Cardiac muscle cell (in vitro differentiated cells and primary cell): ENCODE measurements around the gene SYF2. TPM values are rescaled to one million over a fixed set of nuclear protein-coding genes. Genes with fewer than 3 reads are reported as not detected.

ENCODE experiments used
- DNase-seq, 2 donors: peaks; one replicate each; pipeline versions ENCODE4 v3.0.0 to v3.0.0-alpha.2; 2010 to 2017; ENCODE audit warnings: low read depth in 1 of 2, low spot score in 1 of 2
- H3K27ac ChIP-seq: fragments of 200-600 bp; sonication (generic); 2 replicates; pipeline ENCODE4 v1.5.1; 2016
- H3K27me3 ChIP-seq: fragments of 200-600 bp; sonication (generic); 2 replicates; pipeline ENCODE4 v1.6.0; 2016; ENCODE audit warnings: control low read depth
- H3K36me3 ChIP-seq: fragments of 200-600 bp; sonication (generic); 2 replicates; pipeline ENCODE4 v1.5.1; 2016; ENCODE audit warnings: control low read depth
- H3K4me1 ChIP-seq: fragments of 200-600 bp; sonication (generic); 2 replicates; pipeline ENCODE4 v1.8.1; 2017; ENCODE audit warnings: low read depth, mild to moderate bottlenecking, mixed run types
- H3K4me3 ChIP-seq: fragments of 200-600 bp; sonication (generic); 2 replicates; pipeline ENCODE4 v1.5.1; 2016; ENCODE audit warnings: mild to moderate bottlenecking
- H3K9me3 ChIP-seq: fragments of 200-600 bp; sonication (generic); 2 replicates; pipeline ENCODE4 v1.5.1; 2017; ENCODE audit warnings: low read depth, mild to moderate bottlenecking, control low read depth
- CTCF ChIP-seq: IDR thresholded peaks from 2 replicates; pipeline ENCODE4 v1.5.1; 2012; ENCODE audit warnings: low read depth, mild to moderate bottlenecking, low read length
- polyA plus RNA-seq: library from polyadenylated mRNA; unstranded; fragments of >200 nt; fragmentation: Nextera tagmentation; extraction: Ambion mirVana; gene quantifications from 2 replicates; pipeline ENCODE4 v1.2.1, GENCODE V29; 2016
- total RNA-seq: library from RNA; depleted of rRNA; stranded (reverse); fragments of >200 nt; gene quantifications from 2 replicates; pipeline ENCODE4 v1.2.3, GENCODE V29; 2016

SYF2 gene
- total and polyA plus RNA-seq, 2 experiments from 2014 or later: 44.6 to 50.0 TPM

GRCh38 chr1:25208092-25208491 lies 24.2 kb downstream of the SYF2 start:
- Histone ChIP-seq H3K36me3 (no peaks in the 10 kb centered on the region), H3K9me3 (no peaks in the 10 kb centered on the region), H3K27ac (no peak overlapping the region), H3K27me3 (no peaks in the 10 kb centered on the region), H3K4me3 (no peak overlapping the region), H3K4me1 (no peaks in the 10 kb centered on the region)
- no peak for DNase-seq
- TF ChIP-seq CTCF: no peak

- Histone ChIP-seq H3K36me3 (no peaks in the 10 kb centered on the region), H3K9me3 (no peaks in the 10 kb centered on the region), H3K4me3 (no peak overlapping the region), H3K27ac (no peak overlapping the region), H3K4me1 (no peaks in the 10 kb centered on the region), H3K27me3 (no peaks in the 10 kb centered on the region)
- no peak for TF ChIP-seq CTCF
- no peak for DNase-seq
These were observed 26.1 kb downstream of the SYF2 start for GRCh38 chr1:25206201-25206600.

GRCh38 chr1:25205786-25206185 lies 26.5 kb downstream of the SYF2 start:
- H3K4me1 ChIP-seq: no peaks in the 10 kb centered on the region
- no peak overlapping the region for H3K4me3 ChIP-seq
- H3K9me3 ChIP-seq: no peaks in the 10 kb centered on the region
- H3K36me3 ChIP-seq: no peaks in the 10 kb centered on the region
- H3K27ac ChIP-seq: no peak overlapping the region
- no peaks in the 10 kb centered on the region for H3K27me3 ChIP-seq
- no peak for DNase-seq
- no peak for TF ChIP-seq CTCF

GRCh38 chr1:25204797-25205480 lies 27.4 kb downstream of the SYF2 start:
- DNase-seq: peak; percentile 64 to 74
- peaks cover 5% of the 10 kb centered on the region for H3K4me1 ChIP-seq
- H3K4me3 ChIP-seq: no peak overlapping the region
- H3K27me3 ChIP-seq: no peaks in the 10 kb centered on the region
- no peak overlapping the region for H3K27ac ChIP-seq
- no peaks in the 10 kb centered on the region for H3K9me3 ChIP-seq
- H3K36me3 ChIP-seq: no peaks in the 10 kb centered on the region
- peak; percentile 70 for TF ChIP-seq CTCF

- Histone ChIP-seq H3K4me3 (no peak overlapping the region), H3K27me3 (no peaks in the 10 kb centered on the region), H3K27ac (no peak overlapping the region), H3K4me1 (peaks cover 10% of the 10 kb centered on the region), H3K36me3 (no peaks in the 10 kb centered on the region), H3K9me3 (no peaks in the 10 kb centered on the region)
- no peak for TF ChIP-seq CTCF
- DNase-seq: no peak
These were observed 31.3 kb downstream of the SYF2 start for GRCh38 chr1:25201006-25201405.
